GM19328 (cell line): ENCODE measurements around the gene CADM4.
"Not testable (repeated sequence)": the region's sequence is repeated elsewhere in the genome, so short reads cannot be mapped to it uniquely, and the experiment has no call there.

ENCODE experiments used
- ATAC-seq: cut with Tn5 transposase; IDR thresholded peaks from one replicate; pipeline ENCODE4 v1.9.1; 2021; ENCODE audit warnings: mild to moderate bottlenecking, moderate library complexity; ENCODE audit not compliant: unreplicated experiment

CADM4 gene

DNA sequence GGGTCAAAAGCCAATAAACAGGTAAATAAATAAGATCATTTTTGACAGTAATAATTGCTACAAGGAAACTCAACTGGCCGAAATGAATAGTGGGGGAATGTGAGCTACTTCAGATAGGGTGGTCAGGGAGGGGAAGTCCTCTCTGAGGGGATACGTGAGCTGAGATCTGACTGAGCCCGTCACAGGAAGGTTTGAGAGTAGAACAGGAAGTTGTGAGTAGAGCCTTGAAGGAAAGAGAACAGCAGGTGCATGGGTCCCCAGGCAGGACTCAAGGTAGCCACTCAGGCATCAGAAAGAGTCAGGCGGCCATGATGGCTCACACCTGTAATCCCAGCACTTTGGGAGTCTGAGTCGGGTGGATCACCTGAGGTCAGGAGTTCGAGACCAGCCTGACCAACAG, 50.0 kb downstream of the CADM4 start:
- no peak for ATAC-seq

DNA sequence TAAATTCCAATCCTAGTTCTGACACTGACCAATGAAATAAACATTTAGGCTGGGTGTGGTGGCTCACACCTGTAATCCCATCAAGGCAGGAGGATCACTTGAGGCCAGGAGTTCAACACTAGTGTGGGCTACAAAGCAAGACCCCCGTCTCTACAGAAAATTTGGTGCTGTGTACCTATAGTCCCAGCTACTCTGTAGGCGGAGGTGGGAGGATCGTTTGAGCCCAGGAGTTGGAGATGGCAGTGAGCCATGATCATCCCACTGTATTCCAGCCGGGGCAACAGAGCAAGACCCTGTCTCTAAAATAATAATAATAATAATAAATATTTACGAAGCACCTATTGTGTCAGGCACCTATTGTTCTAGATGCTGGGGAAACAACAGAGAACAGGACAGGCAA, 50.4 kb downstream of the CADM4 start:
- no peak for ATAC-seq

- not testable (repeated sequence) for ATAC-seq
Observed at GRCh38 chr19:43587029-43587428, 52.6 kb downstream of the CADM4 start.

DNA sequence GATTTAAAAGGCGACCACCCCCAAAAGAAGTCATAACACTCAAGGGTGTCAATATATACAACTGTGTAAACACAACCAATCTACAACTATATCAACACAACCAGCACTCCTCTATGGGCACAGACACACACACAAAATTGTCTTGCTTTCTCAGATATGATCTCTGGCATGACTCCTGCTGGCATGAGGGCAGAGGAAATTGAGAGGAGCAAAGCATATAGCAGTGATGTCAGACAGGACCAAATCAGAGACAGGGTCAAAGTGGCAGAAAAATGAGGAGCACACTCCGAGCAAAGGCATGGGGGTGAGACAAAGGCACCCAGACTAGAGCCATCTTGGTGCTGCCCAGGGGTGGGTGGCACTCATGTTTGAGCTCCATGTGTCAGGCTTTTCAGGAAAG, 53.3 kb downstream of the CADM4 start:
- no peak for ATAC-seq

DNA sequence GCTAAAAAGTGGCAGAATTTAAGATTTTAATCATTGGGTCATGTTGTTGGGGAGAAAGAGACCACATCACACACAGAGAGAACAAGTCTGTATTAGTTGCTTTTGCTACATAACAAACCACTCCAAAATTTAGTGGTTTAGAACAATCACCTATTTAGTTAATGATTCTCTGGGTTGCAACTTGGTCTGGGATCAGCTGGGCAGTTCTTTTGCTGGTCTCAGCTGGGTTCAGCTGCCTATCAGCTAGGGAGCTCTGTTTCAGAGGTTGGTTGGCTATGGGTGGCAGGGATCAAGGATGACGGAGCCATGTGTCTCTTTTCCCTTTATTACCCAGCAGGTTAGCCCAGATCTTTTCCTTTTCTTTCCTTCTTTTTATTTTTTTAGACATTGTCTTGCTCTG, 55.2 kb downstream of the CADM4 start:
- no peak for ATAC-seq

DNA sequence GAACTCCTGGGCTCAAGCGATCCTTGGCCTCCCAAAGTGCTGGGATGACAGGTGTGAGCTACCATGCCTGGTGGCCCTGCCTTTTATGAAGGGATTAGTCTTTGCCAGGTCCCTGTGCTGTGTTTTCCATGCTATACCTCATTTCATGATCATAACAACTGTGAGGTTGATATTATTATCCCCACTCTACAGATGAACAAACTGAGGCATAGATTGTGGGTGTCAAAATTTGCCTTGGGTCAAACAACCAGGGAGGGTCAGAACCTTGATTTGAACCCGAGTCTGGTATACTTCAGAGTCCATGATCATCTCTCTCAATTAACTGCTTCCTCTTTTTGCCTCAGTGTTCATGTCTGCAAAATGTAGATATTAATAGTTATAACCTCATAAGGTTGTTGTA, 57.2 kb downstream of the CADM4 start:
- no peak for ATAC-seq

DNA sequence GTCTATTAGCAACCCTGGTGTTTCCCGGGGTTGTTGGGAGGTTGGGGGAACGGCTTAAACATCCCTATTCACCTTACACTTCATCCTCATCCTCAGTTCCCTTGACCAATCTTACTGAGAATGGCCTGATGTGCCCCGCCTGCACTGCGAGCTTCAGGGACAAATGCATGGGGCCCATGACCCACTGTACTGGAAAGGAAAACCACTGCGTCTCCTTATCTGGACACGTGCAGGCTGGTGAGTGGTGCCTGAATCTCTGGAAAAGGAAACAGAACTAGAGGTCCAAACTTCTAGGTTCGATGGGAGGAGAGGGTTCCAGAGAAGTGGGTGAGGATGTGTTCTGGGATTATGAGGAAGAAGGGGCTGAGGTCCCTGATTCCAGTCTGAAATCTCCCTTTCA, 58.2 kb downstream of the CADM4 start:
- no peak for ATAC-seq

- ATAC-seq = no peak
Observed at GRCh38 chr19:43578787-43579186, 60.9 kb downstream of the CADM4 start.

DNA sequence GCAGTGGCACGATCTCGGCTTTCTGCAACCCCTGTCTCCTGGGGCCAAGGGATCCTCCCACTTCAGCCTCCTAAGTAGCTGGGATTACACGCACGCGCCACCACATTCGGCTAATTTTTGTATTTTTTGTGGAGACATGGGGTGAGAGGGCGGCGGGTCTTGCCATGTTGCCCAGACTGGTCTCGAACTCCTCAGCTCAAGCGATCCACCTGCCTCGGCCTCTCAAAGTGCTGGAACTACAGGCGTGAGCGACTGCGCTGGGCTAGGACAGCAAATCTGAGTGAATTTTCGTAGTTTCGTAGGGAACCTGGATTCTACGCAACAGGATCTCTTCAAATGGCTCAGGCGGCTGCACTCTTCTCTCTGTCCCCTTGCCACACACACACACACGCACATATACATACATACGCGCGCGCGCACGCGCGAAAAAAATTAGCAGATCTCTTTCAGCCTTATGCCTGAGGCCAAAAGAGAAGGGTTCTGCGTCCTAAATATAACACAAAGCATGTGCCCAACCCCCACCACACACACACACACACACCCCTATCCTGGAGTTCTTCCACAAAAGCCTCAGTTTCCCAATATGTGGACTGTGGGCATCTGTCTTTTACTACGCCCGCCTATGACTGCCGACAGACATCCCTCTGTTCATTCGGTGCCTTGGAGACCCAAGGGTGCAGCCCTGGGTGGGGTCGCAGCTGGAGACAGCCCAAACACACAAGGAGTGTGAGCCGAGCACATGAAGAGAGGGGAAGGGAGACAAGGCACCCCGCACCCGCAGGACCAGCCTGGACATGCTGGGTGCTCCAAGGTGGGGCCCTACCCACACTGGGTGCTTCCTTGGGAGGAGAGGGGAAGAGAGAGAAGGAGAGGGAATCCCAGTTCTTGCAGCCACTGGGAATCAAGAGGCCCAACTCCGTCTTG, 63.4 kb downstream of the CADM4 start:
- ATAC-seq = no peak

DNA sequence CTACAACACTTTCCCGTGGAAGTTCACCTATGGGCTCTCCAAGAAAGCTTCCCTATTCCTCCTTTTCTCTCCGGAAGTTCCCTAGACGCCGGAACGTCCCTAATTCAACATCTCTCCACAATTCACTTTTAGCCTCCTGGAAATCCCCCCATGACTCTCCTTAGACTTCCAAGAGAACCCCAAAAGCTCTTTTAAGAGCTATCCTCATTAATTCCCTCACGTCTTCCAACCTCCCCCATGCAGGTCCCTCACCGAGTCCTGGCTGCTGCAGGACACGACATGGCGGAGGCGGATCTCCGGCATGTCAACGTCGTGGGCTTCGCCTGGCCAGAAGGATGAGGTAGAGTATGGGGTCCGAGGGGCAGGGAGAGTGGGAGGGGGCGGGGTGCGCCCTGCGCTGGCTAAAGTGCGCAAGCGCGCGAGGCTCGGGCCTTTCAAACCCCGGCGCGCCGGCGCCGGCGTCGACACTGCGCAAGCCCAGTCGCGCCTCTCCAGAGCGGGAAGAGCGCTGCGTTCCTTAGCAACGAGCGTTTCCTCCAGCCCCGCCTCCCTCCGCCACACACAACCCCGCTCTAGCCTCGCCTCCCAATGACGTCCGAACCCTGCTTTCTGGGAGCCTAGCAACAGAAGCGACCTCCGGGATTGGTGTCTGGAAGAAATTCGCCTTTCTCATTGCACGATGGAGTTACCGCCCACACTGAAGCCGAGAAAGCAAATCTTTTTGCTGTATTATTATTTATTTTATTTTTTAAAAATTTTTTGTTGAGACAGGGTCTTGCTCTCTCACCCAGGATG, 64.3 kb downstream of the CADM4 start, which contains the start of the genes PINLYP and XRCC1:
PINLYP (plus strand) TSS at position 646 of the 795 bp plus-strand sequence. CDS start 1,391 bp downstream, outside the sequence.
XRCC1 (minus strand) TSS at position 372 of the 795 bp plus-strand sequence; CDS start at position 303, 69 bp downstream.
- peak; percentile 92 for ATAC-seq

DNA sequence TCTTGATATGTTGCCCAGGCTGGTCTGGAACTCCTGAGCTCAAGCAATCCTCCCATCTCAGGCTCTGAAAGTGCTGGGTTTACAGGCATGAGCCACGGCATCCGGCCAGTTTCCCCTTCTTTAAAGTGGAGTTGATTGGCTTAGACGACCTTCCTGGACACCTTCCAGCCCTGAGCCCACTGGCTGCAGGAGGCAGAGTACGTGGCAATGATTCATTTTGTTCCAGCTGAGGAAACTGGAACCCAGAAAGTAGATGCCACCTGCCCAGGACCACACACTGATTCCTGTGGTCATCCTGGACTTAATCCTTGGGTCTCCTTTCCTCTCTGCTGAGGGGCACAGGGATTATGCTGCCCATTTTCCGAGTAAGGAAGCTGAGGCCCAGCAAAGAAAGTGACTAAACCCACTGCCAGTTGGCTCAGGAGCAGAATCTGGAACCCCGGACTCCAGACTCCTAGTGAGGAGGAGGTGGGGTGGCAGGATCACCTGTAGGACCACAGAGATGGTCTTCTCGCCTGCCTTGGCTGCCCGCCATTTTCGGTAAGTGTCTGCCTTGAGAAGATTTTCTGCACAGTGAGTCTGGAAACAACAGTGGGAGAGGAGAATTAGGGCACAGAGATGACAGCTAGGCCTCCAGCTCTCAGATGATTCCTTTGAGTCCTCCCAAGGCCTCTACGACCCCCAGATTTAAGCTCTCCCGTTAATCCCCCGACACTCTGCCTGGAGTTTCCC, 65.1 kb downstream of the CADM4 start:
- ATAC-seq = no peak
